Measurements from ENCODE around the gene MLST8. TPM values are rescaled to one million over a fixed set of nuclear protein-coding genes. Genes with fewer than 3 reads are reported as not detected.

The MLST8 gene
- total and polyA plus RNA-seq, 4 donors: 11.1 to 26.7 (median 20.2) TPM

DNA sequence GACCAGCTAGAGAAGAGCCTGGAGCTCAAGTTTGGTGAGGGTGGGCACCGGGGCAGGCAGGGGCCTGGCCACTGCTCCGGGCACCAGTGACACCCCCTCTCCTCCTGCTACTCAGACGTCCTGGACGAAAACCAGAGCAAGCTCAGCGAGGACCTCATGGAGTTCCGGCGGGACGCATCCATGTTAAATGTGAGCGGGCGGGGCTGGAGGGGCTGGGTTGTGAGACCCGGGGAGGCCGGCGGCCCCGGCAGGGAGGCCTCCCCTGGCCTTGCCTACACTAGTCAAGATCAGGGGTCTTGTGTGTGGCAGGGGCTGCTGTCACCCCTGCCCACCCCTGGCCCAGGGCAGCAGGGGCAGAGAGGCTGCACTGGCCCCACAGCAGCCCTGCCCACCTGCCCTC, 31.9 kb upstream of the MLST8 start:
- Histone ChIP-seq H3K4me3 (ENCODE audit: low read depth in 1 of 3, low read length in 3 of 3) (no peak overlapping the region), H3K27ac (ENCODE audit: low read depth in 1 of 2, low read length in 2 of 2) (no peak overlapping the region), H3K27me3 (ENCODE audit: control insufficient read depth in 4 of 4, insufficient read depth in 4 of 4, low read length in 3 of 4) (no peaks in the 10 kb centered on the region), H3K9ac (ENCODE audit: low read depth in 1 of 2, low read length in 2 of 2) (no peak overlapping the region), H3K9me3 (ENCODE audit: control insufficient read depth in 4 of 4, low read length in 3 of 4) (no peaks in the 10 kb centered on the region), H3K36me3 (ENCODE audit: control insufficient read depth in 4 of 4, insufficient read depth in 3 of 4, low read depth in 1 of 4, low read length in 3 of 4) (peaks cover 15 to 64% (median 33%) of the 10 kb centered on the region in 4 donors), H3K4me1 (ENCODE audit: control insufficient read depth in 4 of 4, insufficient read depth in 4 of 4, low read length in 3 of 4) (no peaks in the 10 kb centered on the region)
- DNase-seq (ENCODE audit: low spot score): no peak
- no peak for TF ChIP-seq EGR1 (IDR thresholded peaks at IDR 0.05; ENCODE audit: low read depth in 2 of 2)
- no peak for TF ChIP-seq SP1 (IDR thresholded peaks at IDR 0.05)
- TF ChIP-seq, protein P1, sequence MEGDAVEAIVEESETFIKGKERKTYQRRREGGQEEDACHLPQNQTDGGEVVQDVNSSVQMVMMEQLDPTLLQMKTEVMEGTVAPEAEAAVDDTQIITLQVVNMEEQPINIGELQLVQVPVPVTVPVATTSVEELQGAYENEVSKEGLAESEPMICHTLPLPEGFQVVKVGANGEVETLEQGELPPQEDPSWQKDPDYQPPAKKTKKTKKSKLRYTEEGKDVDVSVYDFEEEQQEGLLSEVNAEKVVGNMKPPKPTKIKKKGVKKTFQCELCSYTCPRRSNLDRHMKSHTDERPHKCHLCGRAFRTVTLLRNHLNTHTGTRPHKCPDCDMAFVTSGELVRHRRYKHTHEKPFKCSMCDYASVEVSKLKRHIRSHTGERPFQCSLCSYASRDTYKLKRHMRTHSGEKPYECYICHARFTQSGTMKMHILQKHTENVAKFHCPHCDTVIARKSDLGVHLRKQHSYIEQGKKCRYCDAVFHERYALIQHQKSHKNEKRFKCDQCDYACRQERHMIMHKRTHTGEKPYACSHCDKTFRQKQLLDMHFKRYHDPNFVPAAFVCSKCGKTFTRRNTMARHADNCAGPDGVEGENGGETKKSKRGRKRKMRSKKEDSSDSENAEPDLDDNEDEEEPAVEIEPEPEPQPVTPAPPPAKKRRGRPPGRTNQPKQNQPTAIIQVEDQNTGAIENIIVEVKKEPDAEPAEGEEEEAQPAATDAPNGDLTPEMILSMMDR (IDR thresholded peaks at IDR 0.05; ENCODE audit: low read depth, low read length, missing input control): no peak
- TF ChIP-seq HNF4A (conservative IDR thresholded peaks at IDR 0.05): no peak
- no peak for TF ChIP-seq TAF1 (conservative IDR thresholded peaks at IDR 0.05)
- no peak for TF ChIP-seq RAD21 (IDR thresholded peaks at IDR 0.05)
- no peak for TF ChIP-seq JUND (IDR thresholded peaks at IDR 0.05)
- no peak for TF ChIP-seq FOXA2 (IDR thresholded peaks at IDR 0.05)
- TF ChIP-seq, protein P2, sequence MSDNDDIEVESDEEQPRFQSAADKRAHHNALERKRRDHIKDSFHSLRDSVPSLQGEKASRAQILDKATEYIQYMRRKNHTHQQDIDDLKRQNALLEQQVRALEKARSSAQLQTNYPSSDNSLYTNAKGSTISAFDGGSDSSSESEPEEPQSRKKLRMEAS (IDR thresholded peaks at IDR 0.05): no peak
- TF ChIP-seq, protein P3, sequence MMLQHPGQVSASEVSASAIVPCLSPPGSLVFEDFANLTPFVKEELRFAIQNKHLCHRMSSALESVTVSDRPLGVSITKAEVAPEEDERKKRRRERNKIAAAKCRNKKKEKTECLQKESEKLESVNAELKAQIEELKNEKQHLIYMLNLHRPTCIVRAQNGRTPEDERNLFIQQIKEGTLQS (IDR thresholded peaks at IDR 0.05): no peak
- TF ChIP-seq, protein P4, sequence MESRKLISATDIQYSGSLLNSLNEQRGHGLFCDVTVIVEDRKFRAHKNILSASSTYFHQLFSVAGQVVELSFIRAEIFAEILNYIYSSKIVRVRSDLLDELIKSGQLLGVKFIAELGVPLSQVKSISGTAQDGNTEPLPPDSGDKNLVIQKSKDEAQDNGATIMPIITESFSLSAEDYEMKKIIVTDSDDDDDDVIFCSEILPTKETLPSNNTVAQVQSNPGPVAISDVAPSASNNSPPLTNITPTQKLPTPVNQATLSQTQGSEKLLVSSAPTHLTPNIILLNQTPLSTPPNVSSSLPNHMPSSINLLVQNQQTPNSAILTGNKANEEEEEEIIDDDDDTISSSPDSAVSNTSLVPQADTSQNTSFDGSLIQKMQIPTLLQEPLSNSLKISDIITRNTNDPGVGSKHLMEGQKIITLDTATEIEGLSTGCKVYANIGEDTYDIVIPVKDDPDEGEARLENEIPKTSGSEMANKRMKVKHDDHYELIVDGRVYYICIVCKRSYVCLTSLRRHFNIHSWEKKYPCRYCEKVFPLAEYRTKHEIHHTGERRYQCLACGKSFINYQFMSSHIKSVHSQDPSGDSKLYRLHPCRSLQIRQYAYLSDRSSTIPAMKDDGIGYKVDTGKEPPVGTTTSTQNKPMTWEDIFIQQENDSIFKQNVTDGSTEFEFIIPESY (IDR thresholded peaks at IDR 0.05): no peak
- TF ChIP-seq GABPA (IDR thresholded peaks at IDR 0.05 in 1 of 2, conservative IDR thresholded peaks at IDR 0.05 in 1 of 2): no peak
- TF ChIP-seq, protein P5, sequence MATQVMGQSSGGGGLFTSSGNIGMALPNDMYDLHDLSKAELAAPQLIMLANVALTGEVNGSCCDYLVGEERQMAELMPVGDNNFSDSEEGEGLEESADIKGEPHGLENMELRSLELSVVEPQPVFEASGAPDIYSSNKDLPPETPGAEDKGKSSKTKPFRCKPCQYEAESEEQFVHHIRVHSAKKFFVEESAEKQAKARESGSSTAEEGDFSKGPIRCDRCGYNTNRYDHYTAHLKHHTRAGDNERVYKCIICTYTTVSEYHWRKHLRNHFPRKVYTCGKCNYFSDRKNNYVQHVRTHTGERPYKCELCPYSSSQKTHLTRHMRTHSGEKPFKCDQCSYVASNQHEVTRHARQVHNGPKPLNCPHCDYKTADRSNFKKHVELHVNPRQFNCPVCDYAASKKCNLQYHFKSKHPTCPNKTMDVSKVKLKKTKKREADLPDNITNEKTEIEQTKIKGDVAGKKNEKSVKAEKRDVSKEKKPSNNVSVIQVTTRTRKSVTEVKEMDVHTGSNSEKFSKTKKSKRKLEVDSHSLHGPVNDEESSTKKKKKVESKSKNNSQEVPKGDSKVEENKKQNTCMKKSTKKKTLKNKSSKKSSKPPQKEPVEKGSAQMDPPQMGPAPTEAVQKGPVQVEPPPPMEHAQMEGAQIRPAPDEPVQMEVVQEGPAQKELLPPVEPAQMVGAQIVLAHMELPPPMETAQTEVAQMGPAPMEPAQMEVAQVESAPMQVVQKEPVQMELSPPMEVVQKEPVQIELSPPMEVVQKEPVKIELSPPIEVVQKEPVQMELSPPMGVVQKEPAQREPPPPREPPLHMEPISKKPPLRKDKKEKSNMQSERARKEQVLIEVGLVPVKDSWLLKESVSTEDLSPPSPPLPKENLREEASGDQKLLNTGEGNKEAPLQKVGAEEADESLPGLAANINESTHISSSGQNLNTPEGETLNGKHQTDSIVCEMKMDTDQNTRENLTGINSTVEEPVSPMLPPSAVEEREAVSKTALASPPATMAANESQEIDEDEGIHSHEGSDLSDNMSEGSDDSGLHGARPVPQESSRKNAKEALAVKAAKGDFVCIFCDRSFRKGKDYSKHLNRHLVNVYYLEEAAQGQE (IDR thresholded peaks at IDR 0.05): no peak
- no peak for TF ChIP-seq YY1 (IDR thresholded peaks at IDR 0.05)
- no peak for TF ChIP-seq NR2F2 (IDR thresholded peaks at IDR 0.05)
- TF ChIP-seq HNF4G (IDR thresholded peaks at IDR 0.05): no peak
- no peak for TF ChIP-seq RXRA (IDR thresholded peaks at IDR 0.05)
- no peak for TF ChIP-seq FOXA1 (IDR thresholded peaks at IDR 0.05)
- WGBS: 98% methylated on average over 14 of the region's 14 CpGs

All from liver (tissue), 9 donors.